ENCODE measurements around the gene ACOXL.

The ACOXL gene

GRCh38 chr2:110799376-110799775 is 67.0 kb downstream of the ACOXL start:
- no peak for DNase-seq

DNA sequence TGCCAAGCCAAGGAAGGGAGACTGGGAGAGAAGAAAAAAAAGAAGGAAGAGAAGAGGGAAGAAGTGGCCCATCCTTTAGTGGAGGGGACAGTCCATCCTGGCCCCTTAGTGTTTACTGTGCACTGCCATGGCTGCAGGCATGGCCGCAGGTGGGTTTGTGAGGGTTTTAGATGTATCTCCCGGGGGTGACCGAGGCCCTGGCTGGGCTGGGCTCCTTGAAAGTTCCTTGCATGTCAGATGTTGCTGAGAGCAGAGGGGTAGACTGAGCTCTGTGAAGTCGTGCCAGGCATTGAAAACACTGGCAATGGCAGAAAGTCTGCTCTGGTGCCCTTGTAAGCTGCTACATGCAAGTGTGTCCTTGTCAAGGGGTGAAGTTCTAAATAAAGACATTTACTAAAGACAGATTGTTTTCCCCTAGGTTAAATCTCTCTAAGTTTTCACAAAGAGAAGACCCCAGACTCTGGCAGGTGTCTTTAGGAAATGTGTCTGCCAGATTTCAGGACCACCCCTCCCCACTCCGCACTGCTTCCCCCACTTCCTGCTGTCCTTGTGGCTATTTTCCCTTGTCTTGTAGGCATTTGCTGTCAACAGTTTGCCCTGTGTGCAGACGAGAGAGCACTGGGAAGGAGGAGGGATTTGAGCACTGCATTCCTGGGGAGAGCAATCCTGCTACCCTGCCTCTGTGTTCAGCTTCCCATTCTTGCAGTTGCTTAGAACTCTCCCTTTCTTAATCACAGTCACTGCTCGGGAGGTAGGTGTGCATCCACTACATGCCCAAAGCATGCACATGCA is 68.4 kb downstream of the ACOXL start:
- DNase-seq = no peak

DNA sequence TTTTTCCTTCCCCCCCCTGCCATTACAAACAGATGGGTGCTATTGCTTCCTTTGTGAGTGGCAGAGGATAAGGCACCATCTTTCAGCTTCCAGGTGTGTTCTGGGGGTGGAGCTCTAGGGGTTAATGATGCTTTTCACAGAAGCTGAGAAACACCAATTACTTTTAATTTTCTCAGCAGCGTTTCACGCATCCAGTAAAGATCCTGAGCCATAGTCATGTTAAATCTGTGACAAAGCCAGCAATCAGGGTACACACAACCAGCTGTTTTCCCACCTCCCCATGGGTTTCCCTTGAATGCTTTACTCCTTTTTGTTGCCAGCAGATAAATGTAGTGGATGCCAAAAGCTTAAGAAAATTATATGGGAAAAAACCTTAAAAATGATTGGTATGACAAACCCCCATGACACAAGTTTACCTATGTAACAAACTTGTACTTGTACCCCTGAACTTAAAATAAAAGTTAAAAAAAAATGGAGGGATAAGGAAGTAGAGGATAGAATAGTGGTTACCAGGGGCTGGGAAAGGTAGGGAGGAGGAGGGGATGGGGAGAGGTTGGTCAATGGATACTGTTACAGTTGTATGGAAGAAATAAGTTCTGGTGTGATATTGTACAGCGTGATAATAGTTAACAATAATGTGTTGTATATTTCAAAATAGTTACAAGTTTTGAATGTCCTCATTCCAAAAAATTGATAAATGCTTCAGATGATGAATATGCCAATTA is 70.0 kb downstream of the ACOXL start:
- no peak for DNase-seq

DNA sequence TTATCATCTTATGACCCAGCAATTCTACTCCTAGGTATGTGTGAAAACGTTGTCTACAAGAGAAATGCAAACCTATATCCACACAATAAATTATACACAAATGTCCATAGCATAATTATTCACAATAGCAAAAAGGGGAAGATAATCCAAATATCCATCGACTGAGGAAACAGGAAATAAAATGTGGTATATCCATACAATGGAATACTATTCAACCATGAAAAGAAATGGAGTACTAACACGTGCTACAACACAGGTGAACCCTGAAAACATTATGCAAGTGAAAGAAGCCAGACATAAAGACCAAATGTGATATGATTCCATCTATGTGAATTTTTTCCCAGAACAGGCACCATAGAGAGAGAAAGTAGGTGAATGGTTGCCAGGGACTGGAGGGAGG is 72.1 kb downstream of the ACOXL start:
- no peak for DNase-seq

- no peak for DNase-seq
Observed at GRCh38 chr2:110804915-110805314, 72.5 kb downstream of the ACOXL start.

DNA sequence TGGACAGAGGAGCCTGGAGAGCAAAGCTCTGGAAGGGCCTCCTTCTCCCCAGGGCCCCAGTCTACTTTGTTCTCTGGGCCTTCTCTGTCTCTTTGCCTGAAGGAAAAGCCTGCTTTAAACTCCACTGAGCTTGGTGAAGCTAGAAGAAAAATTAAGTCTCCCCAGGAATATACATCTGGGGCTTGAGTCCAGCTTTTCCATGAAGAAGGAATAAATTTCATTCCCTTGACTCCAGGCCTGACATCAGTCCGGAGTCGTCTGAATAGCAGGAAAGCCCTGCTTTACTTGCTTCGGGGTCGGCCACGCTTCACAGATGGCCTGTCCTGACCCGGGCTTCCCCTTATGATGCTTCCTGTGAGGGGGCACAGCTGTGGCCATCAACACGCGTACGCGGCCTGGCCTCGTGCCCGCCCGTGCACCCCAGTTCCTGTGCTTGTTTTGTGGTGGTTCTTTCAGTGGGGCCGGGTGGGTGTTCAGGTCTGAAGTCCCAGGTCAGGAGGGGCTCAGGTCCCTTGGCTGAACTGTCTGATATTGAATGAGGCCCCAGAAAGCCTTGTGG is 73.6 kb downstream of the ACOXL start:
- DNase-seq = no peak

DNA sequence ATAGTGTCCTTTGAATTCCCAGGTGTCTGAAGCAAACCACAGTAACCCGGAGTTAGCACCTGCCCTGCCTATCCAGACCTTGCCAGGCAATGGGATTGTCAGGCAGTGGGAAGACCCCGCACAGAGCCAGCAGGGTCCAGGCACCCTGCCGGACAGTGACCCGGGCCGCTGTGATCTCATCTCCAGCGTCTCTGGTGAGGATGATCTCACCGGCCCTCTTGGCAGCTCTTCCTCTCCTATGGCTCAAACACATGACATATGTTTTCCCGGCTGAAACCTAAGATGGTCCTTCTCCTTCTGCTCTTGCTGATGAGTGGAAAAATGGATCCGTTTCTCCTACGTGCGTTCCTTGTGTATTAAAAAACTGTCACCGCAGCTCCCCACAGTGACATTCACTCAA is 75.1 kb downstream of the ACOXL start:
- no peak for DNase-seq

GRCh38 chr2:110810404-110810803 is 78.0 kb downstream of the ACOXL start:
- no peak for DNase-seq

GRCh38 chr2:110812726-110813645 is 80.6 kb downstream of the ACOXL start:
- DNase-seq = no peak

- no peak for DNase-seq
Observed at GRCh38 chr2:110813896-110814295, 81.5 kb downstream of the ACOXL start.

- DNase-seq = no peak
Observed at GRCh38 chr2:110815938-110816337, 83.6 kb downstream of the ACOXL start.

DNA sequence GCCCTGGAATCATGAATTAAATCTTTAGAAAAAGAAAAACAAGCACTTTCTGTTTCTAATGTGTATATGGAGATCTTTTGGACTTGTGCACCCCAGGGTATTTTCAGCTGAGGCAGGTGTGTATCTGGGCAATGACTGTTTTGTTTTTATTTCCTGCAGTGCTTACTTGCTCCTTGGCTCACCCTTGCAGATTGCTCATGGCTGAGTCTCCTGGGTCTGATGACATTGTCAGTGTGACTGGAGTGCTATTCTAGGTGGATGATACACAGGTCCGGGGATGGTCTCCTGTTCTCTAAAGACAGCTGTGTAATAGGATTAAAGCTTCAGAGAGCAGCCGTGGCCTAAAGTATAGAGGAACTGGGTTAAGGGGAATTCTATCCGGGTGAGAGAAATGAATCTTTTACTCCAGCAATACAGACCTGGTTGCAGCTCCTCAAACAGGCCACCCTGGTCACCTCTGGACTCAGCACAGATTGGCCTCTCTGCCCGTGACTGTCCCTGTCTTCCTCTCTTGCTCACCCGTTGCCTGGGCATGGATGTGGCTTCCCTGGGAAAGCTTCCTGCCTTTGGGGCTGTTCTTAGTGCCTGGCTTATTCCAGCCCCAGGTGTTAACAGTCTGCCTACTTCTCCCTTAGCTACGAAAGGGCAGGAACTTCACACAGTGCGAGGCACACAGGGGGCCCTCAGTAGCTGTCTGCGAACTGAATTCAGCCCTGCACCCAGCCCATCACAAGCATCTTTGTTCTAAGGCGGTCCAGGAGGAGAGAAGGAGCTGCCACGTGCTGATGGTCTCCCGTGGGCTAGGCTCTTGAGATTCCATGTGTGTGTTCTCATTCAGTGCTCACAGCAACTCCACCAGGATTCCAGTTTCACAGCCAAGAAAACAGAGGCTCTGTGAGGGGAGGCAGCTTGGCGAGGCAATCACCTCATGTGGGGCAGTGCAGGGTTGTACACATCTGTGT is 84.3 kb downstream of the ACOXL start:
- DNase-seq = no peak

DNA sequence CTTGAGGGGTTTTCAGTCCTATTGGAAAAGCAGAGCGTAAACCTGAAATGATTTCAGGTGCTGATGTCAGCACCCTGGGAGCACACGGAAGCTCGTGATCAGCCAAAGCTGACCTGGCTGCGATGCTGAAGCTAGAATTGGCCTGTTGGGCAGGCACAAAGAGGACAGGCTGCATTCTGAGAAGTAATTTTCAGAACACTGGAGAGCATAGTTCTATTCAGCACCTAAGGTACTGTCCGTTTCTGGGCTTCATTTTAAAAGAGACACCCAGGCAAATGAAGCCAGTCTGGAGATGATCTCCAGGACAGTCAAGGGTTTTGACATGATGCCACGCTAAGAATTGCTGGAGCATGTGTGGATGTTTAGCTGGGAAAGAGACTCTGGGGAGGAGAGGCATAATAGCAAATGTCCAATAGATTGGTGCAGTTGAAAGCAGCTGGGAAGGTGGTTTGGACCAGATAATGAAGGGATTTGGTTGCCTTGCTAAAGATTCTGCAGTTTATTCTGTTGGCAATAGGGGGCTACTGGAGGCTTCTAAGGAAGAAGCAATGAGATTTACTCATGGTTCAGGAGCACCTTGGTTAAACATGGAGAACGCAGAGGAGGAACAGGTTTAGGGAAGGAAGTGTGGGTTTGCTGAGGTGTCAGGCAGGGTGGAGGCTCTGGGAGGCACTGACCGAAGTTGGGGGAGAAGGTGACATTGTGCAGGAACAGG is 86.6 kb downstream of the ACOXL start:
- no peak for DNase-seq

- no peak for DNase-seq
Observed at GRCh38 chr2:110819711-110820110, 87.3 kb downstream of the ACOXL start.

DNA sequence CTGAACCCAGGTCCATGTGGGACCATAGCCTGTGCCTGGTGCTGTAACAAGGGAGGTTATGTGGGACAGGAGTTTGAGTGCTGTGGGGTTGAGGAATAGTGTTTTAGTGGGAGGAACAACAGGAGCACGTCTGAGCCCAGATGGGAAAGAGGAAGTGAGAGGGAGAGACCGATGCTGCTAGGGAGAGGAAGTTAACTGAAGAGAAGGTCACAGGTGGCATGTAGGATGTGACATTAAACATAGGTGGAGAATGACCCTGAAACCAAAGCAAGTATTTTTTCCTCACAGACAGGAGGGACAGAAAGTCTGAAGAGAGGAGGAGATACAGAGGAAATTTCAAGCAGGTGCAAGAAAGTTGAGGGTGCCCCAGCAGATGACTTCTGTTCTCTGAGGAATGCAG is 87.8 kb downstream of the ACOXL start:
- DNase-seq = no peak

GRCh38 chr2:110823165-110823564 is 90.8 kb downstream of the ACOXL start:
- no peak for DNase-seq

DNA sequence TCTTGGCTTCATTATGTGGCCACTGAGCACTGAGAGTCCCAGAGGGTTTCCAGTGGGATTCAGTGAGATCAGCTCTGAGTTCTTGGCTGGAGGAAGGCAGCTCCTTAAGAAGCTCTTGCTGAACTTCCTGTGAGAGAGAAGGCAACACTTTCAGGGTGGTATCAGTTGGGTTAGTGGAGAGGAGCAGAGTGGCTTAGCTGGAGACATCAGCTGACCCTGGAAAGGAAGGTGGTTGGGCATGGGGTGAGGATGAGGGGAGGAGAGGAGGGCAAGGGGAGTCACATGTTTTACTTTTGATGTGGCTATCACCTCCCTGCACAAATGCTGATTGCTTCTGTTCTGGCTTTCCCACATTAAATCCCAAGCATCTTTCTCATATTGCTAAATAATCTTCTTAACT is 95.1 kb downstream of the ACOXL start:
- no peak for DNase-seq

DNA sequence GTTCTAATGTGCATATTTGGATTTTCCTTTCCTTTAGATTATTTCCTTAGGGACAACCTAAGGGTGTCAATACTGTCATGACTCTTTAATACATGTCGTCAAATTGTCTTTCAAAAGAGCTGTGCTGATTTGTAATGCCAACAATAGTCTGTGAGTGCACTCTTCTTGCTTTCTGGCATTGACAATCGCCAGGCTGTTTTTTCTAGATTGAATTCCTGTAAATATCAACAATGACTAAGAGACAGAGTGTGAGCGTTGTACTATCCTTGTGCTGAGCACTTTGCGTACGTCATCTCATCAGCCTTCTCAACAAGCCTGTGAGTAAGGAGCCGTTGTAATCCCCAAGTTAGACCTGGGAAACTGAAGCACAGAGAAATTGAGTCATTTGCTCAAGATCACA is 96.0 kb downstream of the ACOXL start:
- no peak for DNase-seq

- no peak for DNase-seq
Observed at GRCh38 chr2:110829413-110830146, 97.2 kb downstream of the ACOXL start.

- DNase-seq = no peak
Observed at GRCh38 chr2:110832740-110833139, 100.4 kb downstream of the ACOXL start.

Measured in cortex of kidney (tissue), 1 donor.